Neural progenitor cell (in vitro differentiated cells): ENCODE data around the gene UNC80.

Experiments
- CTCF ChIP-seq: fragments of 200-600 bp; sonication (generic); IDR thresholded peaks from 2 replicates; pipeline ENCODE4 v1.5.1; 2017; ENCODE audit warnings: antibody characterized with exemption, mild to moderate bottlenecking
- EZH2 ChIP-seq: fragments of 200-600 bp; sonication (generic); IDR thresholded peaks from 2 replicates; pipeline ENCODE4 v1.6.1; 2017; ENCODE audit warnings: antibody characterized with exemption, mild to moderate bottlenecking, moderate library complexity
- EZH2phosphoT487 ChIP-seq: fragments of 200-600 bp; sonication (generic); IDR thresholded peaks from 2 replicates; pipeline ENCODE4 v1.6.1; 2017; ENCODE audit warnings: antibody characterized with exemption

GRCh38 chr2:209805351-209805750 is 33.7 kb downstream of the UNC80 start:
- TF ChIP-seq CTCF (no peak), EZH2 (no peak), EZH2phosphoT487 (no peak)
